Trophoblast cell (in vitro differentiated cells and primary cell): ENCODE results near the gene TSPAN11.

Source experiments
- DNase-seq, 2 donors: peaks; one replicate each; pipeline ENCODE4 v3.0.0-alpha.2; 2016
- H2AFZ ChIP-seq: 2 replicates; pipeline ENCODE4 v1.6.1; 2013; ENCODE audit warnings: low read length, moderate library complexity, mild to moderate bottlenecking; ENCODE audit not compliant: insufficient read depth, poor library complexity
- H2AK5ac ChIP-seq: 2 replicates; pipeline ENCODE4 v1.6.1; 2013; ENCODE audit warnings: mild to moderate bottlenecking, low read length
- H2BK120ac ChIP-seq: 2 replicates; pipeline ENCODE4 v1.6.1; 2013; ENCODE audit warnings: low read length, mild to moderate bottlenecking, moderate library complexity; ENCODE audit not compliant: insufficient read depth, poor library complexity
- H2BK12ac ChIP-seq: 2 replicates; pipeline ENCODE4 v1.6.1; 2013; ENCODE audit warnings: mild to moderate bottlenecking, low read length, moderate library complexity
- H2BK5ac ChIP-seq: 2 replicates; pipeline ENCODE4 v1.6.1; 2013; ENCODE audit warnings: low read length, low read depth, moderate library complexity, mild to moderate bottlenecking; ENCODE audit not compliant: poor library complexity
- H3K14ac ChIP-seq: 2 replicates; pipeline ENCODE4 v1.6.1; 2013; ENCODE audit warnings: mild to moderate bottlenecking, low read length
- H3K18ac ChIP-seq: 2 replicates; pipeline ENCODE4 v1.6.1; 2013; ENCODE audit warnings: mild to moderate bottlenecking, low read length
- H3K23ac ChIP-seq: 2 replicates; pipeline ENCODE4 v1.6.1; 2013; ENCODE audit warnings: low read length
- H3K27ac ChIP-seq: 2 replicates; pipeline ENCODE4 v1.5.1; 2013; ENCODE audit warnings: low read depth, mild to moderate bottlenecking, inconsistent platforms, low read length, moderate library complexity
- H3K27me3 ChIP-seq: 2 replicates; pipeline ENCODE4 v1.6.1; 2013; ENCODE audit warnings: inconsistent platforms, mild to moderate bottlenecking, low read length, moderate library complexity; ENCODE audit not compliant: insufficient read depth
- H3K36me3 ChIP-seq, 2 experiments: 1 replicate in 1 of 2; 2 replicates in 1 of 2; pipeline ENCODE4 v1.6.1; 2013; ENCODE audit warnings: low read length in 2 of 2, mild to moderate bottlenecking in 2 of 2, moderate library complexity in 1 of 2; ENCODE audit not compliant: insufficient read depth in 2 of 2, control insufficient read depth in 1 of 2
- H3K4ac ChIP-seq: 2 replicates; pipeline ENCODE4 v1.6.1; 2013; ENCODE audit warnings: low read depth, mild to moderate bottlenecking, low read length, moderate library complexity
- H3K4me1 ChIP-seq, 2 experiments: 1 replicate in 1 of 2; 2 replicates in 1 of 2; pipeline ENCODE4 v1.6.1; 2013; ENCODE audit warnings: low read length in 2 of 2, mild to moderate bottlenecking in 2 of 2, moderate library complexity in 1 of 2; ENCODE audit not compliant: insufficient read depth in 2 of 2, control insufficient read depth in 1 of 2
- H3K4me2 ChIP-seq: 2 replicates; pipeline ENCODE4 v1.6.1; 2013; ENCODE audit warnings: inconsistent platforms, mild to moderate bottlenecking, low read length, moderate library complexity
- H3K4me3 ChIP-seq: 2 replicates; pipeline ENCODE4 v1.5.1; 2013; ENCODE audit warnings: mild to moderate bottlenecking, low read depth, low read length, inconsistent platforms
- H3K79me1 ChIP-seq: one replicate; pipeline ENCODE4 v1.6.1; 2013; ENCODE audit warnings: low read length
- H3K79me2 ChIP-seq: 2 replicates; pipeline ENCODE4 v1.6.1; 2013; ENCODE audit warnings: low read length, mild to moderate bottlenecking; ENCODE audit not compliant: control insufficient read depth, insufficient read depth, poor library complexity
- H3K9ac ChIP-seq: 2 replicates; pipeline ENCODE4 v1.6.1; 2013; ENCODE audit warnings: mild to moderate bottlenecking, low read length
- H3K9me3 ChIP-seq: 2 replicates; pipeline ENCODE4 v1.6.1; 2013; ENCODE audit warnings: low read depth, mild to moderate bottlenecking, control low read depth, inconsistent platforms, low read length; ENCODE audit not compliant: insufficient read depth
- H4K12ac ChIP-seq: 2 replicates; pipeline ENCODE4 v1.6.1; 2013; ENCODE audit warnings: low read depth, mild to moderate bottlenecking, low read length, moderate library complexity
- H4K8ac ChIP-seq: 2 replicates; pipeline ENCODE4 v1.6.1; 2013; ENCODE audit warnings: low read depth, mild to moderate bottlenecking, low read length, moderate library complexity
- H4K91ac ChIP-seq: one replicate; pipeline ENCODE4 v1.6.1; 2013; ENCODE audit warnings: low read depth, mild to moderate bottlenecking, low read length, moderate library complexity
- WGBS: extraction: QIAGEN DNeasy Blood & Tissue Kit; methylation state at CpG from one replicate; pipeline ENCODE4 v1.1.7; 2013; ENCODE audit warnings: missing lambda C conversion rate; ENCODE audit not compliant: insufficient read length, insufficient coverage; ENCODE audit errors: extremely low coverage; 5-methylcytosine and 5-hydroxymethylcytosine counted together

TSPAN11 gene

DNA sequence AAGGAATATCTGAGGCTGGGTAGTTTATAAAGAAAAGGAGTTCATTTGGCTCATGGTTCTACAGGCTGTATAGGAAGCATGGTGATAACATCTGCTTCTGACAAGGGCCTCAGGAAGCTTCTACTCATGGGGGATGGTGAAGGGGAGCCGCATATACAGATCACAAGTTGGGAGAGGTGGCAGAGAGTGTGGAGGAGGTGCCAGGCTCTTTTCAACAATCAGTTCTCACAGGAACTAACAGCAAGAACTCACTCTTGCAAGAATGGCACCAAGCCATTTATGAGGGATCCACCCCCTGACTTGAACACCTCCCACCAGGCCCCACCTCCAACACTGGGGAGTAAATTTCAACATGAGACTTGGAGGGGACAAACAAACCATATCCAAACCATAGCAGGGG is 3.5 kb upstream of the TSPAN11 start:
- no peak overlapping the region for H3K9ac ChIP-seq
- H3K79me2 ChIP-seq = peaks cover 2% of the 10 kb centered on the region
- no CpG with 5 or more reads among the region's 1 CpG for WGBS
- H3K14ac ChIP-seq = no peak overlapping the region
- no peak overlapping the region for H3K4me2 ChIP-seq
- no peak overlapping the region for H2AFZ ChIP-seq
- H3K27me3 ChIP-seq = peaks cover 17% of the 10 kb centered on the region
- no peak for DNase-seq
- H3K9me3 ChIP-seq = peaks cover 6% of the 10 kb centered on the region
- no peak overlapping the region for H3K4me3 ChIP-seq
- H4K91ac ChIP-seq = no peak overlapping the region
- H3K4ac ChIP-seq = no peak overlapping the region
- no peak overlapping the region for H2BK12ac ChIP-seq
- H3K27ac ChIP-seq = no peak overlapping the region
- H3K4me1 ChIP-seq = peaks cover 0 to 8% of the 10 kb centered on the region in 2 experiments
- no peaks in the 10 kb centered on the region for H3K36me3 ChIP-seq
- H3K18ac ChIP-seq = no peak overlapping the region
- no peak overlapping the region for H2BK5ac ChIP-seq
- no peak overlapping the region for H4K8ac ChIP-seq
- H3K79me1 ChIP-seq = peaks cover 3% of the 10 kb centered on the region
- no peak overlapping the region for H2BK120ac ChIP-seq
- no peak overlapping the region for H3K23ac ChIP-seq
- no peak overlapping the region for H2AK5ac ChIP-seq
- H4K12ac ChIP-seq = no peak overlapping the region

DNA sequence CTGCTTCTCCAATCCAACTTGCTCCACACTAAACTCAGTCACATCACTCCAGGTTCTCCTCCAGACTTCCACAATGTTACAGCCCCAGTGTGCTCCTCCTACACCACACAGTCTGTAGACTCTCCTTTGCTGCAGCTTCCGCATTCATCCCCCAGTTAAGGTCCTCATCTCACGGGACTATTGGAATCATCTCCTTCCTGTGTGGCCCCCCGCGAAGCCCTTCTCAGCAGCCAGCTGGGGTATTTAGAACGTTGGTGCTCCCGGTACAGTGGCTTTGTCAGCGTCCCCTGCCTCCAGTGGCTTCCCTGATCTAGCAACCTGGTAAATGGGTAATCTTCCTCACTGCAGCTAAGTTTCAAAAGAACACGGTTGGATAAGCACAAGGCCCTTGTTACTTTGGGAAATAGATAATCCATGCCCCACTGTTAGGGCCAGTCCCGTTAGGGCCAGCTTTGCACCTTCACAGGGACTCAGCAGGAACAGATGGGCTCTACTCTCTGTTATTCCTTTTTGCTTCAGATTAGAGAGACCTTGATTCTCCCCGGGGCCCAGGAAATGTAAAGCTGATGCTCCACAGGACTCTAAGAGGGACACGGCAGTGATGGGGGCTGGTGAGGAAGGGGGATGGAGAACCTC is 823 bp upstream of the TSPAN11 start:
- H3K79me1 ChIP-seq = peaks cover 3% of the 10 kb centered on the region
- no peak overlapping the region for H2BK12ac ChIP-seq
- WGBS = no CpG with 5 or more reads among the region's 11 CpGs
- H3K18ac ChIP-seq = no peak overlapping the region
- no peak overlapping the region for H2AFZ ChIP-seq
- H4K12ac ChIP-seq = no peak overlapping the region
- H2BK5ac ChIP-seq = no peak overlapping the region
- H3K9me3 ChIP-seq = peaks cover 6% of the 10 kb centered on the region
- H3K23ac ChIP-seq = no peak overlapping the region
- no peak overlapping the region for H3K14ac ChIP-seq
- H4K91ac ChIP-seq = peak overlapping the region; percentile 48
- no peak overlapping the region for H3K27ac ChIP-seq
- H3K4me2 ChIP-seq = peak overlapping the region; percentile 74
- peaks cover 2% of the 10 kb centered on the region for H3K79me2 ChIP-seq
- H3K36me3 ChIP-seq = no peaks in the 10 kb centered on the region
- H2BK120ac ChIP-seq = peak overlapping the region; percentile 69
- peaks cover 1 to 8% of the 10 kb centered on the region in 2 experiments for H3K4me1 ChIP-seq
- peaks cover 17% of the 10 kb centered on the region for H3K27me3 ChIP-seq
- DNase-seq = no peak
- peak overlapping the region; percentile 51 for H4K8ac ChIP-seq
- no peak overlapping the region for H2AK5ac ChIP-seq
- H3K4me3 ChIP-seq = peak overlapping the region; percentile 59
- H3K9ac ChIP-seq = peak overlapping the region; percentile 15
- no peak overlapping the region for H3K4ac ChIP-seq

DNA sequence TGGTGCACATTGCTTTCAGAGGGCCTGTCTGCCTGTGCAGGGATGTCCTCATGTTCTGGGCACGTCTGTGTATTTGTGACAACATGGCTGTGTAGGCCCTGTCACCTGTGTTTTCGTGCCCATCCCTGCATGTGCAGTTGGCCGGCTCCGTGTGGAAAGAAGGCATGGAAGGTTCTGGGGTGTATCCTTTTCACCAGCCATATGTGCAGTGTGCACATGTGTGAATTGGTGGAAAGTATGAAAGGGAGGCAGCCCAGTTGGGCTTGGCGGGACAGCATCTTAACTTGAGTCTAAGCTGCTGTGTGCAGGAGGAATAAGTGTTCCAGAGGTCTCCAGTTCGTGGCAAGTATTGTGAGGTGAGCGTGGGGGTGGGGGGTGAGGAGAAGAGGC is 669 bp downstream of the TSPAN11 start:
- Histone ChIP-seq H3K27me3 (peaks cover 17% of the 10 kb centered on the region), H3K36me3 (no peaks in the 10 kb centered on the region), H2AFZ (no peak overlapping the region), H3K79me1 (peaks cover 3% of the 10 kb centered on the region), H4K12ac (no peak overlapping the region), H3K27ac (no peak overlapping the region), H3K4me1 (peaks cover 2 to 8% of the 10 kb centered on the region in 2 experiments), H3K4ac (no peak overlapping the region), H2BK120ac (no peak overlapping the region), H3K23ac (peak overlapping the region; percentile 35), H3K4me3 (peak overlapping the region; percentile 59), H2BK5ac (no peak overlapping the region), H3K79me2 (peaks cover 2% of the 10 kb centered on the region), H2BK12ac (no peak overlapping the region), H3K9ac (no peak overlapping the region), H3K18ac (no peak overlapping the region), H2AK5ac (no peak overlapping the region), H3K4me2 (no peak overlapping the region), H3K14ac (no peak overlapping the region), H4K8ac (no peak overlapping the region), H3K9me3 (peaks cover 6% of the 10 kb centered on the region), H4K91ac (no peak overlapping the region)
- WGBS = no CpG with 5 or more reads among the region's 7 CpGs
- no peak for DNase-seq

DNA sequence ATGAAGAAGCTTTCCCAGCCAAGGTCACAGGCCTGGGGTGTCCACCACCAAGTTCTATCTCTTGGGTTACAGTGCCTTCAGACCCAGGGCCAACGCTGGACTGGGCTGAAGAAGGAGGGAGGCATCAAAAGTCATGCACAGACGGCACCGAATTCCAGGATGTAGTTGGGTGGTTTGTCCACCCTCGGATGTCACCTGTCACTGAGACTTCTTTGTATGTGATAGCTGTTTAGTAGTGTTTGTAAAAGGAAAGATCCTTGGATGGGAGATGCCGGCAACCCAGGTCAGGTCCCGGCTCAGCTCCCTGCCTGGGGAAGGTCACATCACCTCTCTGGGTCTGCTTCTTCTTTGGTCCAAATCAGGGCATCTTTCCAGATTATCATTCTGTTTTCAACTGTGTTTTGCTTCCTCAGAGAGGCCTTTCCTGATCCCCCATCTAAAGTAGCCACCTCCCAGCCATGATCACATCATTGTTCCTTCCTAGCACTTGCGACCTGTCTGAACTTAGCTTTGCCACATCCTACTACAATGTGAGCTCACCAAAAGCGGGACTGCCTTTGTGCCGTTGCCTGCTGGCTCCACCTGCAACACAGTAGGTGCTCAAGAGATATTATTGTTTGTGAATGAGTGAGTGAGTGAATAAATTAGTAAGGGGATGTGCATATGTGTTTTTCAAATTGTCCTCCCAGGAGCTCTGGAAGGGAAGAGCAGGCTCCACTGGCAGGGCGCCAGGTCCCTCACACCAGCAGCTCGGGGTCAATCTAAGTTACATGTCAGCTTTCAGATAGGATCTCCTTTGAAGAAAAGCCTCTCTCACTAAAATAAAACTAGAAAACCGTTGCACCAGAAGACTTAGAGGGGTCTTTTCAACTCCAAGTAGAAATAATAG is 2.1 kb downstream of the TSPAN11 start:
- Histone ChIP-seq H4K12ac (no peak overlapping the region), H3K9me3 (peaks cover 7% of the 10 kb centered on the region), H2BK120ac (no peak overlapping the region), H3K79me2 (peaks cover 2% of the 10 kb centered on the region), H4K91ac (no peak overlapping the region), H2AFZ (no peak overlapping the region), H2BK12ac (no peak overlapping the region), H2BK5ac (no peak overlapping the region), H2AK5ac (no peak overlapping the region), H3K4me3 (no peak overlapping the region), H4K8ac (no peak overlapping the region), H3K4me2 (no peak overlapping the region), H3K27me3 (peaks cover 17% of the 10 kb centered on the region), H3K27ac (no peak overlapping the region), H3K23ac (no peak overlapping the region), H3K14ac (no peak overlapping the region), H3K36me3 (no peaks in the 10 kb centered on the region), H3K9ac (no peak overlapping the region), H3K4ac (no peak overlapping the region), H3K4me1 (peaks cover 2 to 8% of the 10 kb centered on the region in 2 experiments), H3K18ac (no peak overlapping the region), H3K79me1 (peaks cover 3% of the 10 kb centered on the region)
- no CpG with 5 or more reads among the region's 12 CpGs for whole genome bisulfite sequencing
- no peak for DNase-seq
